A172 (cell line): ENCODE results near the gene PPP6R3. TPM values are rescaled to one million over a fixed set of nuclear protein-coding genes. Genes with fewer than 3 reads are reported as not detected.

Source experiments
- DNase-seq: peaks from one replicate; pipeline ENCODE4 v3.0.0-alpha.2; 2015; ENCODE audit warnings: low spot score
- total RNA-seq: library from RNA; depleted of rRNA; stranded (reverse); fragments of >200 nt; shearing (Covaris generic); gene quantifications from 2 replicates; pipeline ENCODE4 v1.2.3, GENCODE V29; 2014

The PPP6R3 gene
- total RNA-seq, 1 experiment from 2014 or later = 116 TPM

GRCh38 chr11:68495220-68495729 lies 34.7 kb downstream of the PPP6R3 start:
- no peak for DNase-seq

GRCh38 chr11:68495872-68496271 lies 35.3 kb downstream of the PPP6R3 start:
- no peak for DNase-seq

GRCh38 chr11:68497761-68498160 lies 37.2 kb downstream of the PPP6R3 start:
- no peak for DNase-seq

- no peak for DNase-seq
These were observed 37.8 kb downstream of the PPP6R3 start for GRCh38 chr11:68498321-68498720.

- DNase-seq = no peak
These were observed 38.6 kb downstream of the PPP6R3 start for GRCh38 chr11:68498903-68499883.

- DNase-seq = no peak
These were observed 39.7 kb downstream of the PPP6R3 start for GRCh38 chr11:68500206-68500605.

GRCh38 chr11:68501813-68502212 lies 41.3 kb downstream of the PPP6R3 start:
- DNase-seq = no peak

- no peak for DNase-seq
These were observed 42.7 kb downstream of the PPP6R3 start for GRCh38 chr11:68503251-68503687.

GRCh38 chr11:68503792-68504191 lies 43.2 kb downstream of the PPP6R3 start:
- DNase-seq = no peak

- no peak for DNase-seq
These were observed 44.0 kb downstream of the PPP6R3 start for GRCh38 chr11:68504432-68505066.

GRCh38 chr11:68505596-68505995 lies 45.0 kb downstream of the PPP6R3 start:
- no peak for DNase-seq

GRCh38 chr11:68506908-68507307 lies 46.4 kb downstream of the PPP6R3 start:
- DNase-seq = no peak

- no peak for DNase-seq
These were observed 47.9 kb downstream of the PPP6R3 start for GRCh38 chr11:68508425-68508824.

- no peak for DNase-seq
These were observed 48.5 kb downstream of the PPP6R3 start for GRCh38 chr11:68509066-68509465.

GRCh38 chr11:68513930-68514487 lies 53.5 kb downstream of the PPP6R3 start:
- no peak for DNase-seq

- no peak for DNase-seq
These were observed 56.7 kb downstream of the PPP6R3 start for GRCh38 chr11:68517121-68517741.

- no peak for DNase-seq
These were observed 57.6 kb downstream of the PPP6R3 start for GRCh38 chr11:68518191-68518590.

GRCh38 chr11:68521969-68522652 lies 61.6 kb downstream of the PPP6R3 start:
- DNase-seq = no peak

GRCh38 chr11:68523033-68523432 lies 62.5 kb downstream of the PPP6R3 start:
- DNase-seq = no peak

GRCh38 chr11:68523743-68524142 lies 63.2 kb downstream of the PPP6R3 start:
- no peak for DNase-seq

GRCh38 chr11:68524213-68524612 lies 63.7 kb downstream of the PPP6R3 start:
- DNase-seq = no peak
